GM18517 (cell line): ENCODE results near the gene CCDC33.
A peak's percentile ranks its signal among the peaks of the same experiment; 100 is the strongest.
"Not testable (repeated sequence)": the region's sequence is repeated elsewhere in the genome, so short reads cannot be mapped to it uniquely, and the experiment has no call there.

ENCODE experiments used
- ATAC-seq: cut with Tn5 transposase; IDR thresholded peaks from one replicate; pipeline ENCODE4 v1.9.1; 2021; ENCODE audit warnings: mild to moderate bottlenecking, moderate library complexity; ENCODE audit not compliant: unreplicated experiment

Gene CCDC33

DNA sequence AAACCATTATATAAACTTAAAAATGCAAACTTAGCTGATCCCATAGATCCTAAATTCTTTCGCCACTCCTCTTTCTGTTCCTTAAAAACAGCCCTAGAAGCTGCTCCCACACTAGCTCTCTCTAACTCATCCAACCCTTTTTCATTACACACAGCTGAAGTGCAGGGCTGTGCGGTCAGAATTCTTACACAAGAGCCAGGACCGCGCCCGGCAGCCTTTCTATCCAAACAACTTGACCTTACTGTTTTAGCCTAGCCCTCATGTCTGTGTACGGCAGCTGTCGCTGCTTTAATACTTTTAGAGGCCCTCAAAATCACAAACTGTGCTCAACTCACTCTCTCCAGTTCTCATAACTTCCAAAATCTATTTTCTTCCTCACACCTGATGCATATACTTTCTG lies 121.4 kb downstream of the CCDC33 start:
- not testable (repeated sequence) for ATAC-seq

DNA sequence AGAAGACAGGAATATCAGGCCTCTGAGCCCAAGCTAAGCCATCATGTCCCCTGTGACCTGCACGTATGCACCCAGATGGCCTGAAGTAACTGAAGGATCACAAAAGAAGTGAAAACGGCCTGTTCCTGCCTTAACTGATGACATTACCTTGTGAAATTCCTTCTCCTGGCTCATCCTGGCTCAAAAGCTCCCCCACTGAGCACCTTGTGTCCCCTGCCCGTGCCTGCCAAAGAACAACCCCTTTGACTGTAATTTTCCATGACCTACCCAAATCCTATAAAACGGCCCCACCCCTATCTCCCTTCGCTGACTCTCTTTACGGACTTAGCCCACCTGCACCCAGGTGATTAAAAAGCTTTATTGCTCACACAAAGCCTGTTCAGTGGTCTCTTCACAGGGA lies 123.2 kb downstream of the CCDC33 start:
- not testable (repeated sequence) for ATAC-seq

DNA sequence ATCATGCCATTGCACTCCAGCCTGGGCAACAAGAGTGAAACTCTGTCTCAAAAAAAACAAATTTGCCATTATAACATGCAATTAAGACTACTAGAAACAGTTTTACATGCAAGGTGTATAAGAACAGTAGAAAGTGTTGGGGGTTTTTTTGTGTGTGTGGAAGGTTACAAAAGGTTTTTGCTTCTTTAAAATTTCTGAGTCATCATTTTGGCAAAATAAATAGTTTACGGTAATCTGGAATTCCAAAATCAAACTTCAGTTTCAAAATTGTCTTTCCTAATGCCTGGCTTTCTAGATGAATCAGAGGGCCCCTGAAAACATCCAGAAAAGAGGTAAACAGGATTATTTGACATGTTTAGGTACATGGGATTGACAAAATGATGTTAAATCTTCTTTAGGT lies 124.7 kb downstream of the CCDC33 start:
- not testable (repeated sequence) for ATAC-seq

DNA sequence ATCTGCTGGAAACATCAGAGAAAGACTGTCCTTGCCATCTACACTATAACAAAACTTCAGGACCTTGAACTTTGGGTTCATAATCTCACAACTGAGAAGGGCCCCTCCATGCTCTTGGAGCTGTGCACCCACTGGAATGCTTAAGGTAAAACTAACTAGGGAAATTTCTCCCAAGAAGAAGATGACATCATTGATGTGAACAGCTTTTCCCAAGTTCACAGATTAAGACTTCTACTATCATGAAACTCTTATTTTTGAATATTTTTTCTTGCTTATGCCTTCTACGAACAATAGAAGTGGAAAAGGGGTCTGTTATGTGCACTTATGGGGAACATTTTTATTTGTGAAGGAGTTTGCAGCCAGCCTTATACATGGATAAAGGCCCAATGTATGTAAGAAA lies 126.4 kb downstream of the CCDC33 start:
- ATAC-seq = no peak

DNA sequence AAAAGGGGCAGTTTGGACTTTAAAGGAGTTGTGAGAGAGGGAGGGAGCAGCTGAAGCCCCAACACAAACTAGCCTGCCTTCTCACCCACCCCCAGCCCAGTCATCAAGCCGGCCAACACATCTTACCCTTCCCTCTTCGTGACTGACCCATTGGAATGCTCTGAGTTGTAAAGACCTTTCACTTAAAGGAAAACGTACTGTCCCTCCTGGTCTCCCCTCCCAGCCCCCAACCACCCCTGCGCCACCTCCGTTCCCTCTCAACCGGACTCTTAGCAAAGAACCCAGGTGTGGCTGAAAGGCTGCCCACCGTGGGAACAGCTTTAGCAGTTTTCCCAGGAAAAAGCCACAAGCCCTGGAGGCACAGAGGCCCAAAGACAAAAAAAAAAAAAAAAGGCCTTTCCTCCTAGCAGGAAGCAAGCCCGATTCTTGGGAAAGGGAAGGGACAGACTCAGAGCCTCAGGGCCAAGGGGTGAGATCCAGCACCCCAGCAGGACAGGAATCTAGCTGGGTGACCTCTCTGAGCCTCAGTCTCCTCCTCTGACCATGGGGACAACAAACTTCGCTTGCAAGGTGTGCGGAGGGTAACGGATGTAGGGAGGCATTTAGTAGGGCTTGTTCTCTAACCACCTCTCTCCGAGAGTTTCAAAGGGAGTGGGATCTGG lies 128.9 kb downstream of the CCDC33 start:
- no peak for ATAC-seq

DNA sequence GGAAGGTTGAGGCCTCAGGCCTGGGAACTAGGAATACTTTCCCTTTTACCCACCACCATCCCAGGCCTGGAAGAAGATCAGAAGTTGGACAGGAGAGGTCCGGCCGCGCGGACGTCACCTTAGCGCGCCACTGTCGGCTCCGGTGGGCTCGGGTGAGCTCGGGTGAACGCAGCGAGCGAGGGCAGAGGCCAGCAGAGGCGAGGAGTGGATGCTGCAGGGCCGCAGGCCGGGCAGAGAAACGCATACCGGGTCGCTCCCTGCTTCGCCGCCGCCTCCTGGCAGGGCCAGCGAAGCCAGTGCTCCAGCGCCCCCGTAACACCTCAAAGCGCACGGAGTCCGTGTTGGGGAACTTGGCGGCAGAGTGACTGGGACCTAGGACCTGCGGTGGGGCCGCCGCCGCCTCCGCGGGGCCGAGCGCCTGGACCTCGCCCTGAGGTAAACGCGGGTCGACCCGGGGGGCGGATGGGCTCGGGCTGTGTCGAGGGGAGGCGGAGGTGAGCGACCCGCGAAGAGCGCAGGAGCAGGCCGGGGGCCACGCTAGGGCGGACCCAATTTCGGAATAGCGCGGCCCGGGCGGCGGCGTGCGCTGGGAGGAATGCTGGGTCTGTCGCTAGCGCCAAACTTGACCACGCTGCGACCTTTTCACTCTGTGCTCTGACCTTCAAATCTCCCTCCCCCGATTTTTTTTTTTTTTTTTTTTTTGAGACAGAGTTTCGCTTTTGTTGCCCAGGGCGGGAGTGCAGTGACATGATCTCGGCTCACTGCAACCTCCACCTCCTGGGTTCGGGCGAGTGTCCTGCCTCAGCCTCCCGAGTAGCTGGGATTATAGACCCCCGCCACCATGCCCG lies 129.7 kb downstream of the CCDC33 start:
- no peak for ATAC-seq

DNA sequence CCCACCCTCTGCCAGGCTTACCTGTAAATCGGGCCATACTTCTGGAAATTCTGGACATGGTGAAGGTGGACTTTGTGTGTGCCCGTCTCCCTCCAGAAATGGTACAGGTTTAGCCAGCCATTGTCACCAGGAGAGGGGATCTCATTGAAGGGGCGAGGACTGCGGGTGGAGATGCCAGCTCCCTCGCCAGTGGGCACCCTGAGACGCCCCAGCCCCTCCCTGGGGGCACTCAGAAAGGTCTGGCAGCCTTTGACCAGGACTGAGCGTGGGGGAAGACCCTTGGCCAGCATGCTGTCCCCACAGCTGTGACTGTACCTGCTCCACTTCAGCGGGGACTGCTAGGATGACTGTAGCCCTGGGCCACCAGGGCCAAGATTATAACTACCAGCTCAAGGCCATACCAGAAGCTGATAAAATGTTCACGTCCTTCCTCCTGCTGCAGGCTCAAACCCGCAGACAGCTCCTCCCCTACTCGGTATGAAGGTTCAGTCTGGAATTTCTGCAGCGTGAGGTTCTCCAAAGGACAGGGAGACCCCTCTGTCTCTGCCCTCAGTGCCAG lies 131.2 kb downstream of the CCDC33 start, which contains the start of gene CYP11A1:
Gene CYP11A1, minus strand, starts transcription at position 351 of the 559 bp plus-strand sequence. Its CDS starts 61 bp downstream, at position 290.
- ATAC-seq = no peak

DNA sequence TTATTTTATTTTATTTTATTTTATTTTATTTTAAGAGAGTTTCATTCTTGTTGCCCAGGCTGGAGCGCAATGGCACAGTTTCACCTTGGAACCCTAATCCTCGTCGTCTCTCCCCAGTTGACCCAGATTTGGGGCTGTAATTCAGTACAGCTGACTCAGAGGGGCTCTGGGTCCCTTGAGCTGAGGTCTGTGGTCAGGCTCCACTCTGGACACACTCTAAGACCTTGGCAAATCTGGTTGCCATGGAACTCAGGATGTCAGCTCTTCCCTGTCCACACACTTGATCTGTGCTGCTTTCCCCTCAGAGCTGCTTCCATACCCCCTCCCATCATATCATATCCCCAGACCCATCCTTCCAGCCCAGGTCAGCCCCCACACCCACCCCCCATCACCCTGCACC lies 132.0 kb downstream of the CCDC33 start:
- ATAC-seq = no peak

DNA sequence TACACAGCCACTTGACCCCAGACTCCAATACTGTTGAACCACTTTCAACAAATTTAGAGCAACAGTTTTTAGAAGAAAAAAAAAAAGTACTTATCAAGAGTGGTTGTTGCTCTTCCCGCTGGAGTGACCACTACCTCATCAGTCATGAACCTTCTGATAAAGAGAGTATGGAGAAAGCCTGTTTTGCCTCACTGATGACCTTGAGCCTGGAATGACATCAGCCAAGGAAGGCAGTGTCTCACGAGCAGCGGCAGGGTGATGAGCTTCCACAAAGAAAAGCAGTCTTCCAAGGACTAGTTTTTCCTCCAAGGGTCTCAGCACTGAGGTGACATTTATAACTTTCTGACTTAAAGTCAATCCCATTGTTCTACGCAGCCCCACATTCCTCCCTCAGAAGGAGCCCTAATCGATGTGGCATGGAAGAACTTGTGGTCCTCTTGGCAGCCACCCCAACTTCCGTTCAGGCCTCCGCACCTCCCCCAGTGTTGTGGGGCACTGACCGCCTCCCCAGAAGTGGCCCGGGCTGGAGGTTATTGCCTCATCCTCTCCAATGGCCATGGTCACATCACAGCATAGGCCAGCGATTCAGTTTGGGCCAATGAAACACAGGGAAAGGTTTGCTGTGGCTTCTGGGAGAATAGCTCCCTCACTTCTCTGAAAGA lies 133.1 kb downstream of the CCDC33 start:
- no peak for ATAC-seq

DNA sequence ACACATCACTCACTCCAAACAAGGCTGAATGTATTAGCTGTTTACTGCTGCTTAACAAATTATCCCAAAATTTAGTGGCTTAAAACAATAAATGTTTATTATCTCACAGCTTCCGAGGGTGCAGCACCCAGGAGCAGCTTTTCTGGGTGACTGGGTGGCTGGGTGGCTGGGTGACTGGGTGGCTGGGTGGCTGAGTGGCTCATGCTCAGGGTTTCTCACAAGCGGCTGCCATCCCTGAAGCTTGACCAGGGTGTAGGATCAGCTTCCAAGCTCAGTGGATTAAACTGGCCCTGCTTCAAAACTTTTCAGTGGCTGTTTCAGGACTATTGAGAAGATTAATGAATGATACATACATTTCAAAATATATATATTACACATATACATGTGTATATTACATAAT lies 133.6 kb downstream of the CCDC33 start:
- ATAC-seq = no peak

DNA sequence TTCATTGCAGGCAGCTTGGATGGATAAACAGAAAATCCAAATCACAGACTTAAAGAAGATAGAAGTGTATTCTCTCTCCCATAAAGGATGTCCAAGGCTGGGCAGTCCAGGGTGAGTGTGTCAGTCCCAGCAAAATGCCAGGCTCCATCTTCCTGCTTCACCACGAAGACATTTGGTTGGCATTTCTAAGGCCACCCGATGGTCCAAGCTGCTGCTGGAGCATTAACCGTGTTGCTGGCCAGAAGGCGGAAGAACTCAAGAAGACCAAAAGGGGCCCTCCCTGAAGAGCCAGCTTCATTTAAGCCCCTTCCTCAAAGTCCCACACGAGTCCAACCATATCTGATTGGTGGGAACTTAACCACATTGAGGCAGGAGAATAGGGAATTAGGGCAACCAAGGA lies 134.3 kb downstream of the CCDC33 start:
- ATAC-seq = no peak

DNA sequence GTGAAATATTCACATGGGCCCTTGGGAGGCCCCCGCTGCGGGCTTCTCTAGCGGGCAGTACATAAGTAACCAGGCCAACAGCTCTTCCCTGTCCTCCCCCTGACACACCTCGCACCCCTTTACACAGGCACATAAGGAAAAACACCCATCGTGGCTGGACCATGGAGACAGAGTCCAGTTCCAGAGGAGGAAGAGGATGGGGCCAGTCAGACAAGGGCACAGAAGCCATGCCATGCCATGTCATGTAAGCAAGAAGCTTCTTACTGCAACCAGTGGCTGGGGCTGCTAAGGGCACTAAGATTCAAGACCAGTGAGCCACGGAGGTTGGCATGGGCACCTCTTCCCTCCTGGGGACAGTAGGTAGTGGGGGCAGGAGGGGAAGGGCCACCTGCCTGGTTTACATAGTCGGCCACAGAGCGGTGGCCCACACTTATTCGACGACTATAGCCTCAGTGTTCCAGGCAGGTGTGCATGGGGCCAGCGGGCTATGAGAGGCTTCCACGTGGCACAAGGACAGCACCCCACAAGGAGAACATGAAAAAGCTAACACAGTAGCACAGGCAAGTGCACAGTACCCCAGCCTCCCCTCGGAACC lies 137.0 kb downstream of the CCDC33 start:
- no peak for ATAC-seq

DNA sequence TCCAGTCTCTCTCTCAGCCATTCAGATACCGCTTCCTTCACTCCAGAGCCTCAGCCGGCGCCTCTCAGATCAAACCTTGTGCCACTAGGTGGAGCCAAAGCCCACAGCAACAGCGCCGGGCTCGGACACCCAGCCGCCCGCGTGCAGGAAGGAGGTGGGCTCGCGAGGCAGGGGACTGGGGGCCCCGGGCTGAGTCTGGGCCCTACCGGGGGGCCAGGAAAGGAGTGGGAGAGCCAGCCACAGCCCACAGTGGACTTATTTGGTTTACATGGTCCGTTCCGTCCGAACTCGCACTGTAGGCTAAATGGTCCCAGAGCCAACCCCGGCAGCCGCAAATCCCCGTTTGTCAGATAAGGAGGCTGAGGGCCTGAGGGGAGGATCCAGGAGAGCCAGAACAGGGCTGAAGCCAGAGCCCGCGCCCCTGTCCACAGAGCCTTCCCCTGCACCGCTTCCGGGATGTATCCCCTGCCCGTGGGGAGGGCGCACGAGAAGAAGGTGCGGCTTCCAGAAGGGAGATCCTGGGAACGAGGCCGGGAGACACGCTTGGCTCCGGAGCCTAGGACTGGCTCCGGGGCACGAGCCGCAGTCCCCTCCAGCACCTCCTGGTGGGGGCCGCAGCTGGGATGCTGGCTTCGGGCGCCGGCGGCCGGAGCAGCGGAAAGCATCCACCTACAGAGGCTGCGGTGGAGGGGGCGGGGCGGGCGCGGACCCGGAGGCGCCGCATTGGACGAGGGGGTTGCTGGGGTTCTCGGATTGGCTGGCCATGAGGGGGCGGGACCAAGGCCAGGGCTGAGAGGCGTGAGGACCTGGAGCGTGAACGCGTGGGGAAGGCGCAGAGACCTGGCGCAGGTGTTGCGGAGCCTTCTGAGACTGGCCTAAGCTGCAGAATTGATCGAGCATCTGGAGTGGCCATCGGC lies 137.9 kb downstream of the CCDC33 start:
- ATAC-seq = peak; percentile 47

DNA sequence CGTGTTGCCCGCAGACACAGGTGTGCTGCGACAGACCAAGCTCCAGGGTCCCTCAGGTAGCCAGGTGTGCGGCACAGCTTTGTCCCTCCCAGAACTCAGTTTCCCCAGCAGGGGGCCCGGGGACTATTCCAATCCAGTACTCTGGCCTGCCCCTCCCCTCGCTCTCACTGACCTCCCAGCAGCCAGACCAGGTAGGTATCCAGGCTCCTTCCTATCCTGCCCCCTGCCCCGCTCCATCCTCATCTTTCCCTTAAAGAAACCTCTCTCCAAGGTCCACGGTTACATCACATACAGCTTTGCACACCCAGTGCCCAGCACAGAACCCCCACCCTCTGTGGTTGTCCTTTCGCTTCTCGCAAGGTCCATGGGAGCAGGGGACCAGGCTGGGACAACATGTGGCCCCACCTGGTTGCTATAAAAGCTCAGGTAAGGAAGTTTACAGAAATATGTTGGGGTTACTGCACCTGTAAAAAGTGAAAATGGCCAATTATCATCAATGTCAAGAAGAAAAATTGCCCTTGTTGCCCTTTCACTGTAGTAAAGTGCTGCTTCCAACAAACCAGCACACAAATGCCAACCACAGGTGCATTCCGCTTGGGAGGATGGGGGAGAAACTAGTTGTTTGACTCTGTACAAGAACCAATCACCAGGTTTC lies 138.6 kb downstream of the CCDC33 start:
- ATAC-seq = peak; percentile 11

DNA sequence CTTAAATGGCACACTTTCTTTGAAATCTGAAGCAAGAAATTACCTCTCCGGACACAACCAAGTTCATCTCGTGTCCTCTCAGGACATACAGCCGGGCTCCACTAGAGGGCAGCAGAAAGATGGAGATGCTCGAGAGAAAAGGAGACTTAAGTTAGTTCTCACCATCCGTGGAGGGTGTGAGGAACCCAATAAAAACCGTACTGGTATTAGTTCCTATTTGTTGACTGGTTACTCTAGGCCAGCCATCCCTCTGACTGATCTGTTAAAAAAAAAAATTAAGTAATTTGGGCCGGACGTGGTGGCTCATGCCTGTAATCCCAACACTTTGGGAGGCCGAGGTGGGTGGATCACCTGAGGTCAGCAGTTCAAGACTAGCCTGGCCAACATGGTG lies 139.2 kb downstream of the CCDC33 start:
- ATAC-seq = peak; percentile 43

DNA sequence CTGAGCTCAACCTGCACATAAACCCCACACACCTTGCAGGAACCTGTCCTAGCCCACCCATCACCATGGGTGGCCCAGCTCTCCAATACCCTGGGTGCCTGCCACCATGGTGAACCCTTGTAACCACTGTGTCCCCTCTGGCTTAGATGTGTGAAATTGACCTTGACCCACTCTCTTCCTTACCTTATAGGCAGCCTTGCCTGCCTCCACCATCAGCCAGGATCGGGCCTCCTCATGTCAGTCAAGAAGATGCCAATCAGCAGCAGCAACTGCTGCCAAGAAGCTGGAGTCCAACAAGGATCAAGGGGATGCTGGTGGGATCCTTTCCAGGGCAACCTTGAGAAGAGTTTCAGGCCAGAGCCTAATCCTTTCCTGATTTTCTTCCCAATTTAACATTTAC lies 140.1 kb downstream of the CCDC33 start:
- no peak for ATAC-seq

DNA sequence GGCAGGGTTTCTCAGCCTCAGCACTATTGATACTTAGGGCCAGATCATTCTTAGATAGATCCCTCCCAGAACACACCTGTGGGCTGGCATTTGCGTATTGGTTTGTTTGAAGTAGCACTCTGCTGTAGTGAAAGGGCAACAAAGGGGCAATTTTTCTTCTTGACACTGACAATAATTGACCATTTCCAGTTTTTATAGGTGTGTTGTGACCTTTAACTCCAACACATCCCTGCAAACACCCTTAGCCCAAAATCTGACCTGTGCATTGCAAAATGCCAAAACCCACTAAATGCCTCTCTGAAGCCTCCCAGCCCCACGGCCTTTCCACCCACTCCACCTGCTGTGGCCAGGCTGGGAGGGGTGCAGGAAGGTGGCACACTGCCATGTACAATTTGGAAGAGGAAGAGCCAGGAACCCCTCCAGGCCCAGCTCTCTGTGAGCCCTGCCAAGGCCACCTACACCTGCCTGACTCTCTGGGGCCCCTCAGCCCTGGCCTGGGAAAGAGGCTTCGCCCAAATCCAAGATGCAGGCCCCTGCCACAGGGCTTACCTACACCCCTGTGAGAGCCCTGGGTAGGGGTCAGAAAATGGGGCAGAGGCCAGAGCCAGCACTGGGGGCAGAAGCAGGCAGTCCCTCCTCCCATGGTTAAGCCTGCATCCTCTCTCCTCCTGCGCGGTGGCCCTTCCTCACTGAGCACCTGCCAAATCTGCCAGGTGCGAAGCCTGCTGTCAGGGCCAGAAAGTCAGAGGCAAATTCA lies 140.9 kb downstream of the CCDC33 start:
- ATAC-seq = no peak

DNA sequence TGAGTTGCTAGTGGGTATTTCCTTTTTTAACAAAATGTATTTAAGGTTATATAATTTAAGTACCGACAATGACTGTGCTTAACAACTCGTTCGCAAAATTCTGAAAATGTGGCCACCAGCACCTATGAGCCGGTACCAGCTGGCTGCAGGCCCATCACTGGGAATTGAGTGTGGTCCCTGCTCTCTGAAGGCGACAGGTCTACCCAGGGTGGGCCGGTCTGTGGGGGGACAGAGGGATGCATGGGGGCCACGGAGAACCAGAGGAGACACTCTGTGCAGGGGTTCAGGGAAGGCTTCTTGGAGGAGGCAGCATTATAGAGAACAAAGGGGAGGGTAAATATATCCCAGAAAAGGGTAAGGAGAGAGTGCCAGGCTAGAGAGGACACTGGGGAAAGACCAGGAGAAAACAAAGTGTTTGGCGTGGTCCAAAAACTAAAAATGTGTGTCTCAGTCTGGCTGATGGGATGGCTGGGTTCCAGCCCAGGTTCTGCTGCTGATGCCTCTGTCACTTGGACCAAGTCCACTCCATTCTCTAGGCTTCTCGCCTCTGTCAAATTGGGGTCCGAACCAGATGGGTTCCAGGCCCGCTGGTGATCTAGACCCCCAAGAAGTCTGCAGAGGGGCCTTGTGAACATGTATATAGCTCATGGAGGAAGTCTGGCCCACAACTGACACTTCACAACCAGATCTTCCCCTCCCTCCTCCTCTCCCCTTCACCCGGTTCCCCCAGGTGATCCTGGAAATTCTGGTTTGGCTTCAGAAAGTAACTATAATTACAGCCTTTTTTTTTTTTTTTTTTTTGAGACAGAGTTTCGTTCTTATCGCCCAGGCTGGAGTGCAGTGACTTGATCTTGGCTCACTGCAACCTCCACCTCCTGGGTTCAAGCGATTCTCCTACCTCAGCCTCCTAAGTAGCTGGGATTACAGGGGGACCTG lies 142.0 kb downstream of the CCDC33 start:
- no peak for ATAC-seq
